ENCODE data around the gene ST6GALNAC4. TPM values are rescaled to one million over a fixed set of nuclear protein-coding genes. Genes with fewer than 3 reads are reported as not detected.
"Not testable (repeated sequence)": the region's sequence is repeated elsewhere in the genome, so short reads cannot be mapped to it uniquely, and the experiment has no call there.

ST6GALNAC4 gene
- polyA plus RNA-seq, 3 donors, result 8.9 to 14.0 (median 10.3) TPM

GRCh38 chr9:127870887-127871286, 46.0 kb downstream of the ST6GALNAC4 start:
- Histone ChIP-seq H3K9ac (ENCODE audit: insufficient read depth, low read length, poor library complexity, severe bottlenecking) (no peak overlapping the region), H3K4me3 (replicated peaks in 1 of 3; ENCODE audit: low read depth in 2 of 3, low read length in 3 of 3) (no peak overlapping the region), H4K20me1 (ENCODE audit: insufficient read depth, low read length) (no peaks in the 10 kb centered on the region), H3K9me3 (replicated peaks in 1 of 2; ENCODE audit: control insufficient read depth in 1 of 2, insufficient read depth in 1 of 2, low read length in 2 of 2) (no peaks in the 10 kb centered on the region), H3K79me2 (ENCODE audit: insufficient read depth, low read length) (no peaks in the 10 kb centered on the region), H3K4me2 (replicated peaks; ENCODE audit: extremely low read depth, low read length, poor library complexity, severe bottlenecking) (no peak overlapping the region), H3K27ac (ENCODE audit: low read depth in 1 of 2, low read length in 2 of 2) (no peak overlapping the region), H3K27me3 (ENCODE audit: control insufficient read depth in 2 of 2, insufficient read depth in 2 of 2, low read length in 2 of 2) (no peaks in the 10 kb centered on the region), H3K4me1 (ENCODE audit: control insufficient read depth in 1 of 2, insufficient read depth in 2 of 2, low read length in 2 of 2) (peaks cover 8 to 14% of the 10 kb centered on the region in 2 donors), H3K36me3 (replicated peaks in 1 of 2; ENCODE audit: control insufficient read depth in 1 of 2, insufficient read depth in 2 of 2, low read length in 2 of 2) (no peaks in the 10 kb centered on the region), H2AFZ (ENCODE audit: insufficient read depth, low read depth, low read length, poor library complexity, severe bottlenecking) (no peak overlapping the region)
- Mint-ChIP-seq H3K27me3 (ENCODE audit: low read depth in 3 of 3) (peaks cover 0 to 3% (median under 1%) of the 10 kb centered on the region in 3 donors), H3K4me3 (no peak overlapping the region), H3K27ac (no peak overlapping the region), H3K4me1 (peaks cover 12% of the 10 kb centered on the region), H3K36me3 (peaks cover 0 to 1% of the 10 kb centered on the region in 2 donors), H3K9me3 (peaks cover 0 to 1% (median 0%) of the 10 kb centered on the region in 7 donors)
- DNase-seq, result no peak
- 96% methylated on average over 7 of the region's 12 CpGs for WGBS (ENCODE audit: insufficient coverage)
- TF ChIP-seq CTCF (IDR thresholded peaks at IDR 0.05), result no peak
- intact Hi-C loops (cut with micrococcal nuclease), result loop anchor here in 1 of 2 donors (1.0 to 10.0 kb wide), 3 partner anchors 84 to 366 kb away; no protein-coding TSS in a partner anchor

- not testable (repeated sequence) for H3K27me3 Mint-ChIP-seq (ENCODE audit: low read depth in 3 of 3); H3K79me2 ChIP-seq (ENCODE audit: insufficient read depth, low read length); H3K9ac ChIP-seq (ENCODE audit: insufficient read depth, low read length, poor library complexity, severe bottlenecking); H3K4me3 ChIP-seq (replicated peaks in 1 of 3; ENCODE audit: low read depth in 2 of 3, low read length in 3 of 3); H3K9me3 Mint-ChIP-seq; H3K36me3 ChIP-seq (replicated peaks in 1 of 2; ENCODE audit: control insufficient read depth in 1 of 2, insufficient read depth in 2 of 2, low read length in 2 of 2); H3K36me3 Mint-ChIP-seq; DNase-seq; H3K27me3 ChIP-seq (ENCODE audit: control insufficient read depth in 2 of 2, insufficient read depth in 2 of 2, low read length in 2 of 2); H3K27ac ChIP-seq (ENCODE audit: low read depth in 1 of 2, low read length in 2 of 2); H3K4me3 Mint-ChIP-seq; H3K9me3 ChIP-seq (replicated peaks in 1 of 2; ENCODE audit: control insufficient read depth in 1 of 2, insufficient read depth in 1 of 2, low read length in 2 of 2); H4K20me1 ChIP-seq (ENCODE audit: insufficient read depth, low read length); H2AFZ ChIP-seq (ENCODE audit: insufficient read depth, low read depth, low read length, poor library complexity, severe bottlenecking); H3K4me2 ChIP-seq (replicated peaks; ENCODE audit: extremely low read depth, low read length, poor library complexity, severe bottlenecking)
- peak overlapping the region in 1 of 7 donors; percentile 59 for H3K27ac Mint-ChIP-seq
- H3K4me1 Mint-ChIP-seq, result peaks cover 15% of the 10 kb centered on the region
- intact Hi-C loops (cut with micrococcal nuclease), result loop anchor here in 1 of 2 donors (1.0 to 10.0 kb wide), 3 partner anchors 83 to 365 kb away; no protein-coding TSS in a partner anchor
- peak; percentile 65 for TF ChIP-seq CTCF (IDR thresholded peaks at IDR 0.05)
- H3K4me1 ChIP-seq (ENCODE audit: control insufficient read depth in 1 of 2, insufficient read depth in 2 of 2, low read length in 2 of 2), result peaks cover 10 to 17% of the 10 kb centered on the region in 2 donors
- WGBS (ENCODE audit: insufficient coverage), result 67% methylated on average over 7 of the region's 9 CpGs
Observed at GRCh38 chr9:127870153-127870491, 46.7 kb downstream of the ST6GALNAC4 start.
